OCI-LY1 (cell line): ENCODE data around the gene GNA12.

ENCODE experiments used
- H2AFZ ChIP-seq: fragments of 200-600 bp; sonication (generic), shearing (Covaris generic); 2 replicates; pipeline ENCODE4 v1.6.0; 2014; ENCODE audit warnings: antibody characterized with exemption, mild to moderate bottlenecking, low read length
- H3F3A ChIP-seq: fragments of 200-600 bp; sonication (generic), shearing (Covaris generic); 2 replicates; pipeline ENCODE4 v1.6.0; 2014; ENCODE audit warnings: mild to moderate bottlenecking, antibody characterized with exemption, low read length, moderate library complexity; ENCODE audit not compliant: insufficient read depth
- H3K27ac ChIP-seq: fragments of 200-600 bp; sonication (generic); 2 replicates; pipeline ENCODE4 v1.5.1; 2014; ENCODE audit warnings: low read length, mixed run types, mild to moderate bottlenecking, low read depth; ENCODE audit not compliant: poor library complexity, severe bottlenecking
- H3K27me3 ChIP-seq: fragments of 200-600 bp; sonication (generic); 2 replicates; pipeline ENCODE4 v1.6.0; 2014; ENCODE audit warnings: antibody characterized with exemption, mild to moderate bottlenecking, low read length, moderate library complexity; ENCODE audit not compliant: insufficient read depth
- H3K36me3 ChIP-seq: fragments of 200-600 bp; sonication (generic); 2 replicates; pipeline ENCODE4 v1.6.1; 2014; ENCODE audit warnings: mild to moderate bottlenecking, antibody characterized with exemption, low read length, moderate library complexity, mixed read lengths; ENCODE audit not compliant: insufficient read depth
- H3K4me1 ChIP-seq: fragments of 200-600 bp; sonication (generic); 2 replicates; pipeline ENCODE4 v1.5.1; 2014; ENCODE audit warnings: mild to moderate bottlenecking, low read length, moderate library complexity; ENCODE audit not compliant: insufficient read depth, severe bottlenecking
- H3K4me2 ChIP-seq: fragments of 200-600 bp; sonication (generic), shearing (Covaris generic); 2 replicates; pipeline ENCODE4 v1.6.1; 2014; ENCODE audit warnings: low read length
- H3K4me3 ChIP-seq: fragments of 200-600 bp; sonication (generic); 2 replicates; pipeline ENCODE4 v1.5.1; 2014; ENCODE audit warnings: low read length, low read depth, mild to moderate bottlenecking, mixed read lengths; ENCODE audit not compliant: poor library complexity, severe bottlenecking
- H3K79me2 ChIP-seq: fragments of 200-600 bp; shearing (Covaris generic); 2 replicates; pipeline ENCODE4 v1.6.1; 2016; ENCODE audit warnings: mixed run types, low read length, mixed read lengths; ENCODE audit not compliant: insufficient read depth
- H3K9ac ChIP-seq: fragments of 200-600 bp; sonication (generic), shearing (Covaris generic); 2 replicates; pipeline ENCODE4 v1.6.1; 2014; ENCODE audit warnings: mild to moderate bottlenecking, low read length, mixed read lengths
- H3K9me2 ChIP-seq: fragments of 200-600 bp; sonication (generic), shearing (Covaris generic); 2 replicates; pipeline ENCODE4 v1.6.1; 2014; ENCODE audit warnings: low read depth, mild to moderate bottlenecking, low read length, mixed read lengths
- H3K9me3 ChIP-seq: fragments of 200-600 bp; shearing (Covaris generic); 2 replicates; pipeline ENCODE4 v1.6.1; 2014; ENCODE audit warnings: low read length, mixed read lengths
- H4K20me1 ChIP-seq: fragments of 200-600 bp; sonication (generic), shearing (Covaris generic); 2 replicates; pipeline ENCODE4 v1.6.0; 2016; ENCODE audit warnings: mild to moderate bottlenecking, low read length; ENCODE audit not compliant: insufficient read depth
- EZH2 ChIP-seq: fragments of 200-600 bp; sonication (generic), shearing (Covaris generic); IDR thresholded peaks from 2 replicates; pipeline ENCODE4 v1.8.0; 2017; ENCODE audit warnings: borderline replicate concordance, mixed run types, mild to moderate bottlenecking, antibody characterized with exemption, low read length, moderate library complexity, mixed read lengths
- TF ChIP-seq, protein P1 (sequence below): fragments of 200-600 bp; sonication (generic), shearing (Covaris generic); IDR thresholded peaks from 2 replicates; pipeline ENCODE4 v1.5.1; 2017; ENCODE audit warnings: mild to moderate bottlenecking, antibody characterized with exemption, low read length, moderate library complexity, mixed read lengths

Gene GNA12

GRCh38 chr7:2821161-2821841, 22.8 kb downstream of the GNA12 start:
- TF ChIP-seq, protein P1, sequence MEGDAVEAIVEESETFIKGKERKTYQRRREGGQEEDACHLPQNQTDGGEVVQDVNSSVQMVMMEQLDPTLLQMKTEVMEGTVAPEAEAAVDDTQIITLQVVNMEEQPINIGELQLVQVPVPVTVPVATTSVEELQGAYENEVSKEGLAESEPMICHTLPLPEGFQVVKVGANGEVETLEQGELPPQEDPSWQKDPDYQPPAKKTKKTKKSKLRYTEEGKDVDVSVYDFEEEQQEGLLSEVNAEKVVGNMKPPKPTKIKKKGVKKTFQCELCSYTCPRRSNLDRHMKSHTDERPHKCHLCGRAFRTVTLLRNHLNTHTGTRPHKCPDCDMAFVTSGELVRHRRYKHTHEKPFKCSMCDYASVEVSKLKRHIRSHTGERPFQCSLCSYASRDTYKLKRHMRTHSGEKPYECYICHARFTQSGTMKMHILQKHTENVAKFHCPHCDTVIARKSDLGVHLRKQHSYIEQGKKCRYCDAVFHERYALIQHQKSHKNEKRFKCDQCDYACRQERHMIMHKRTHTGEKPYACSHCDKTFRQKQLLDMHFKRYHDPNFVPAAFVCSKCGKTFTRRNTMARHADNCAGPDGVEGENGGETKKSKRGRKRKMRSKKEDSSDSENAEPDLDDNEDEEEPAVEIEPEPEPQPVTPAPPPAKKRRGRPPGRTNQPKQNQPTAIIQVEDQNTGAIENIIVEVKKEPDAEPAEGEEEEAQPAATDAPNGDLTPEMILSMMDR: no peak
- no peak for TF ChIP-seq EZH2
- no peak overlapping the region for H3K27ac ChIP-seq
- H3K9me3 ChIP-seq: no peaks in the 10 kb centered on the region
- H3K4me3 ChIP-seq: no peak overlapping the region
- H4K20me1 ChIP-seq: no peaks in the 10 kb centered on the region
- no peaks in the 10 kb centered on the region for H3F3A ChIP-seq
- H3K36me3 ChIP-seq: no peaks in the 10 kb centered on the region
- no peak overlapping the region for H3K9ac ChIP-seq
- H3K4me1 ChIP-seq: peaks cover 21% of the 10 kb centered on the region
- no peaks in the 10 kb centered on the region for H3K79me2 ChIP-seq
- H3K9me2 ChIP-seq: no peaks in the 10 kb centered on the region
- H3K4me2 ChIP-seq: peak overlapping the region; percentile 20; the same call in 1 of the 2 replicates
- H2AFZ ChIP-seq: no peak overlapping the region
- peaks cover 8% of the 10 kb centered on the region; the same call in 1 of the 2 replicates for H3K27me3 ChIP-seq

GRCh38 chr7:2820508-2820934, 23.6 kb downstream of the GNA12 start:
- H3K4me1 ChIP-seq: peaks cover 21% of the 10 kb centered on the region

DNA sequence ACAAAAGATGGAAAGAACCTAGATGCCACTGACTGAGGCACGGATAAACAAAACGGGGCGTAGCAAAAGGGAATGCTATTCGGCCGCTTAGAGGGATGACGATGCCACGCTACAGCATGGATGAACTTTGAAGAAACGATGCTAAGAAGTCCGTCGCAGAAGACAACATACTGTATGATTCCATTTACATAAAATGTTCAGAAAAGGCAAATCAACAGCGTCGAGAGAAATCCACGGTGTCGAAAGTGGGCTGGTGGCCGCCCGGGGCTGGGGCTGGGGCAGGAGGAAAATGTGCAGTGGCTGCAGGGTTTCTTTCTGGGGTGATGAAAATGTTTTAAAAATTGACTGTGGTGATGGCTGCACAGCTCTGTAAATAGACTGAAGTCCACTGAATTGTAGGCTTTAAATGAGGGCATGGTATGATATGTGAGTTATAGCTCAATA, 24.1 kb downstream of the GNA12 start:
- no peak overlapping the region for H3K4me2 ChIP-seq

More at GRCh38 chr7:2820508-2820934, 23.6 kb downstream of the GNA12 start:
- H3F3A ChIP-seq: no peaks in the 10 kb centered on the region
- no peak overlapping the region for H2AFZ ChIP-seq
- no peak overlapping the region for H3K27ac ChIP-seq
- H3K4me3 ChIP-seq: no peak overlapping the region
- H3K9ac ChIP-seq: no peak overlapping the region
- H3K27me3 ChIP-seq: peaks cover 8% of the 10 kb centered on the region; the same call in 1 of the 2 replicates
- H3K4me2 ChIP-seq: no peak overlapping the region
- TF ChIP-seq EZH2: no peak
- TF ChIP-seq, protein P1: no peak
- H3K9me2 ChIP-seq: no peaks in the 10 kb centered on the region
- no peaks in the 10 kb centered on the region for H3K36me3 ChIP-seq
- H3K79me2 ChIP-seq: no peaks in the 10 kb centered on the region
- H4K20me1 ChIP-seq: no peaks in the 10 kb centered on the region
- no peaks in the 10 kb centered on the region for H3K9me3 ChIP-seq

More for the DNA sequence above, 24.1 kb downstream of the GNA12 start:
- peaks cover 8% of the 10 kb centered on the region; the same call in 1 of the 2 replicates for H3K27me3 ChIP-seq
- H3K79me2 ChIP-seq: no peaks in the 10 kb centered on the region
- no peaks in the 10 kb centered on the region for H3F3A ChIP-seq
- no peak overlapping the region for H3K4me3 ChIP-seq
- H3K9me3 ChIP-seq: no peaks in the 10 kb centered on the region
- no peaks in the 10 kb centered on the region for H3K9me2 ChIP-seq
- peaks cover 21% of the 10 kb centered on the region for H3K4me1 ChIP-seq
- no peaks in the 10 kb centered on the region for H4K20me1 ChIP-seq
- no peak overlapping the region for H2AFZ ChIP-seq
- no peaks in the 10 kb centered on the region for H3K36me3 ChIP-seq
- H3K9ac ChIP-seq: no peak overlapping the region
- TF ChIP-seq, protein P1: no peak
- TF ChIP-seq EZH2: no peak
- H3K27ac ChIP-seq: no peak overlapping the region
